NB4 (cell line): ENCODE measurements around the gene SULT1A1.

Experiments
- DNase-seq: peaks from one replicate; pipeline ENCODE4 v3.0.0; 2010; ENCODE audit warnings: low read depth
- H3K4me3 ChIP-seq: one replicate; pipeline ENCODE4 v1.5.1; 2011; ENCODE audit warnings: mild to moderate bottlenecking, low read depth, low read length, moderate library complexity
- CTCF ChIP-seq: IDR thresholded peaks from one replicate; pipeline ENCODE4 v1.5.1; 2012; ENCODE audit warnings: low read depth, low read length
- MYC ChIP-seq: IDR thresholded peaks from 2 replicates; pipeline ENCODE4 v1.6.1; 2011; ENCODE audit warnings: low read depth, low read length
- POLR2A ChIP-seq: IDR thresholded peaks from 2 replicates; pipeline ENCODE4 v1.6.1; 2011; ENCODE audit warnings: mild to moderate bottlenecking; ENCODE audit not compliant: insufficient read length; ENCODE audit errors: extremely low read depth
- TF ChIP-seq, protein P1 (sequence below): IDR thresholded peaks from 2 replicates; pipeline ENCODE4 v1.6.1; 2011; ENCODE audit warnings: low read depth, low read length

The SULT1A1 gene

DNA sequence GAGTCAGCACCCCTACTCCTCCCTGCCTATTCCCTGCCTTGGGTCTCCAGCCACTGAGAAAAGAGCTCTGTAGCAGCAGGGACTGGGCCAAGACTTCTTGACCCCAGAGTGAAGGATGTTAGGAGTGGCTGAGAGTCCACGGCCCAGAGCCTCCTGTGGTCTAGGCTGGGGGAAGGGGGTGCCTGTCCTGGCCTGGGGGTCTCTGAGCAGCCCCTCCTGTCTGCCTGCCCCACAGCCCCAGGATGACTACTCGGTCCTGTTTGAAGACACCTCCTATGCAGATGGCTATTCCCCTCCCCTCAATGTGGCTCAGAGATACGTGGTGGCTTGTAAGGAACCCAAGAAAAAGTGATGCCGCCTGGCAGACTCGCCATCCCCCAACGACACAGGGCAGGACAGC is 18.5 kb downstream of the SULT1A1 start:
- no peak for DNase-seq
- no peak for TF ChIP-seq MYC
- TF ChIP-seq POLR2A: no peak
- TF ChIP-seq CTCF: no peak
- TF ChIP-seq, protein P1, sequence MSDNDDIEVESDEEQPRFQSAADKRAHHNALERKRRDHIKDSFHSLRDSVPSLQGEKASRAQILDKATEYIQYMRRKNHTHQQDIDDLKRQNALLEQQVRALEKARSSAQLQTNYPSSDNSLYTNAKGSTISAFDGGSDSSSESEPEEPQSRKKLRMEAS: no peak
- H3K4me3 ChIP-seq: no peak overlapping the region

DNA sequence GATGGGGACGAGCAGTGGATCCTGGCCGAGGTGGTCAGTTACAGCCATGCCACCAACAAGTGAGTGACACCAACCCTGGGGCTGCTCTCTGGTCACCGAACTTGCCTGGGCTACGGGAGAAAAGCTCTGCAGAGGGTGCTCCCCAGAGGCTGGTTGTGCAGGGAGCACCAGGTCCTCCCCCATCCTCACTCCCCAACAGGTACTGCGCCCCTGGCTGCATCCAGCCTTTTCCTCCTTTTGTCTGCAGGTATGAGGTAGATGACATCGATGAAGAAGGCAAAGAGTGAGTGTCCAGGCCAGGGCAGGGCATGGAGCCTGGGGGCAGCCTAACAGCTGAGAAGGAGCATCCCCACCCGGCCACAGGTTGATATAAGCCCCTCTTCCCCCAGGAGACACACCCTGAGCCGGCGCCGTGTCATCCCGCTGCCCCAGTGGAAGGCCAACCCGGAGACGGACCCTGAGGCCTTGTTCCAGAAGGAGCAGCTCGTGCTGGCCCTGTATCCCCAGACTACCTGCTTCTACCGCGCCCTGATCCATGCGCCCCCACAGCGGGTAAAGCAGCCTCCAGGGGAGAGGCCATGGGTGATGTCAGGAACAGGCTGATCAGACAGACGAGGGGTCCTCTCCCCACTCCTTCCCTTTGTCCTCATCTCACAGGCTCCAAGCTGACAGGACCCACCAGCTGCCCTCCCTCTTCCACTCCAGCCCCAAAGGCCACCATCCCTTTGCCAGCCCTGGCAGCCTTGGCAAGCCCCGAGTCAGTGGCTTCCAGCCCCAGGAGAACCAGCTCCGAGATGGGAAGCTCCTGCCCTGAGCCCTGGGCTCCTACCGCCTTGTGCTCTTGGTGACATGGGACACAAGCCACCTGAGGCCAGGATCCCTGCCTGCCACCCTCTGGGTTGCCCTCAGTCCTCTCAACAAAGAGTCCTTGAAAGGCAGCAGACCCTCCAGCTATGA is 19.2 kb downstream of the SULT1A1 start:
- TF ChIP-seq MYC (no peak), CTCF (no peak), POLR2A (no peak)
- TF ChIP-seq, protein P1: no peak
- H3K4me3 ChIP-seq: no peak overlapping the region
- DNase-seq: no peak

DNA sequence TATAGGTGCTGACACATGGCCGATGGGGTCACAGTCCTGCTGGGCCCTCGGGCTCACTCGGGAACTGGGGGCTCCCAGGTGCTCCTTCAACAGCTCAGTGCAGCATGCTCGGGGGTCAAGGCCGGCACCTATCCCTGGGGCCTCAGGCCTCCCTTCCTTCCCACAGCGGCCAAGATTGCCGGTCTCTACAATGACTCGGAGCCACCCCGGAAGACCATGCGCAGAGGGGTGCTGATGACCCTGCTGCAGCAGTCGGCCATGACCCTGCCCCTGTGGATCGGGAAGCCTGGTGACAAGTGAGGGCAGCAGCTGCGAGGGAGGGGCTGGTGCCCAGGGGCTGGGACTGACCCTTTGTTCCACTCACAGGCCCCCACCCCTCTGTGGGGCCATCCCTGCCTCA is 19.9 kb downstream of the SULT1A1 start:
- no peak for DNase-seq
- TF ChIP-seq POLR2A (no peak), CTCF (no peak), MYC (no peak)
- TF ChIP-seq, protein P1: no peak
- no peak overlapping the region for H3K4me3 ChIP-seq

- H3K4me3 ChIP-seq: no peak overlapping the region
- no peak for DNase-seq
- TF ChIP-seq CTCF: no peak
Observed at GRCh38 chr16:28589069-28589468, 20.8 kb downstream of the SULT1A1 start.

DNA sequence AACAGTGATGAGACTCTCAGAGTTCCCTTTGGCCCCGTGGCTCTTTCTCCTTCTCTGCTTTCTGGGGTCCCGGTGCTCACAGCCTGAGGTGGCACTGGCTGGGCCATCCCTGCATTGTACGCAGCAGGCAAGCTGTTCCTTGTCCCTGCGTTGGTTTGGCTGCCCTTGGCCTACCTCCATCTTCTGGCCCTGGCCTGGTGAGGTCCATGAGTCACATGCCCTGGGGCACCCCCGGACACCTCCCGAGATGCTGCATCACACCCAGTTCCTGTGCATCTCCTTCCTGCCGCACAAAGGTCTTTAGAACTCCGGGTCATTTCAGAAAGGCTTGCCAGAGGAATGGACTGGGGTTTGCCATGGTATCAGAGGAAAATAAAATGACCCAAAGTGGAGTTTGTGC is 22.5 kb downstream of the SULT1A1 start:
- TF ChIP-seq MYC: no peak
- TF ChIP-seq POLR2A: no peak
- TF ChIP-seq CTCF: no peak
- TF ChIP-seq, protein P1: no peak
- no peak for DNase-seq
- H3K4me3 ChIP-seq: no peak overlapping the region
